Trophoblast cell (in vitro differentiated cells and primary cell): ENCODE data around the gene FTH1.
A peak's percentile ranks its signal among the peaks of the same experiment; 100 is the strongest.

Source experiments
- DNase-seq, 2 donors: peaks; one replicate each; pipeline ENCODE4 v3.0.0-alpha.2; 2016
- H2AFZ ChIP-seq: 2 replicates; pipeline ENCODE4 v1.6.1; 2013; ENCODE audit warnings: low read length, moderate library complexity, mild to moderate bottlenecking; ENCODE audit not compliant: insufficient read depth, poor library complexity
- H2AK5ac ChIP-seq: 2 replicates; pipeline ENCODE4 v1.6.1; 2013; ENCODE audit warnings: mild to moderate bottlenecking, low read length
- H2BK120ac ChIP-seq: 2 replicates; pipeline ENCODE4 v1.6.1; 2013; ENCODE audit warnings: low read length, mild to moderate bottlenecking, moderate library complexity; ENCODE audit not compliant: insufficient read depth, poor library complexity
- H2BK12ac ChIP-seq: 2 replicates; pipeline ENCODE4 v1.6.1; 2013; ENCODE audit warnings: mild to moderate bottlenecking, low read length, moderate library complexity
- H2BK5ac ChIP-seq: 2 replicates; pipeline ENCODE4 v1.6.1; 2013; ENCODE audit warnings: low read length, low read depth, moderate library complexity, mild to moderate bottlenecking; ENCODE audit not compliant: poor library complexity
- H3K14ac ChIP-seq: 2 replicates; pipeline ENCODE4 v1.6.1; 2013; ENCODE audit warnings: mild to moderate bottlenecking, low read length
- H3K18ac ChIP-seq: 2 replicates; pipeline ENCODE4 v1.6.1; 2013; ENCODE audit warnings: mild to moderate bottlenecking, low read length
- H3K23ac ChIP-seq: 2 replicates; pipeline ENCODE4 v1.6.1; 2013; ENCODE audit warnings: low read length
- H3K27ac ChIP-seq: 2 replicates; pipeline ENCODE4 v1.5.1; 2013; ENCODE audit warnings: low read depth, mild to moderate bottlenecking, inconsistent platforms, low read length, moderate library complexity
- H3K27me3 ChIP-seq: 2 replicates; pipeline ENCODE4 v1.6.1; 2013; ENCODE audit warnings: inconsistent platforms, mild to moderate bottlenecking, low read length, moderate library complexity; ENCODE audit not compliant: insufficient read depth
- H3K36me3 ChIP-seq, 2 experiments: 1 replicate in 1 of 2; 2 replicates in 1 of 2; pipeline ENCODE4 v1.6.1; 2013; ENCODE audit warnings: low read length in 2 of 2, mild to moderate bottlenecking in 2 of 2, moderate library complexity in 1 of 2; ENCODE audit not compliant: insufficient read depth in 2 of 2, control insufficient read depth in 1 of 2
- H3K4ac ChIP-seq: 2 replicates; pipeline ENCODE4 v1.6.1; 2013; ENCODE audit warnings: low read depth, mild to moderate bottlenecking, low read length, moderate library complexity
- H3K4me1 ChIP-seq, 2 experiments: 1 replicate in 1 of 2; 2 replicates in 1 of 2; pipeline ENCODE4 v1.6.1; 2013; ENCODE audit warnings: low read length in 2 of 2, mild to moderate bottlenecking in 2 of 2, moderate library complexity in 1 of 2; ENCODE audit not compliant: insufficient read depth in 2 of 2, control insufficient read depth in 1 of 2
- H3K4me2 ChIP-seq: 2 replicates; pipeline ENCODE4 v1.6.1; 2013; ENCODE audit warnings: inconsistent platforms, mild to moderate bottlenecking, low read length, moderate library complexity
- H3K4me3 ChIP-seq: 2 replicates; pipeline ENCODE4 v1.5.1; 2013; ENCODE audit warnings: mild to moderate bottlenecking, low read depth, low read length, inconsistent platforms
- H3K79me1 ChIP-seq: one replicate; pipeline ENCODE4 v1.6.1; 2013; ENCODE audit warnings: low read length
- H3K79me2 ChIP-seq: 2 replicates; pipeline ENCODE4 v1.6.1; 2013; ENCODE audit warnings: low read length, mild to moderate bottlenecking; ENCODE audit not compliant: control insufficient read depth, insufficient read depth, poor library complexity
- H3K9ac ChIP-seq: 2 replicates; pipeline ENCODE4 v1.6.1; 2013; ENCODE audit warnings: mild to moderate bottlenecking, low read length
- H3K9me3 ChIP-seq: 2 replicates; pipeline ENCODE4 v1.6.1; 2013; ENCODE audit warnings: low read depth, mild to moderate bottlenecking, control low read depth, inconsistent platforms, low read length; ENCODE audit not compliant: insufficient read depth
- H4K12ac ChIP-seq: 2 replicates; pipeline ENCODE4 v1.6.1; 2013; ENCODE audit warnings: low read depth, mild to moderate bottlenecking, low read length, moderate library complexity
- H4K8ac ChIP-seq: 2 replicates; pipeline ENCODE4 v1.6.1; 2013; ENCODE audit warnings: low read depth, mild to moderate bottlenecking, low read length, moderate library complexity
- H4K91ac ChIP-seq: one replicate; pipeline ENCODE4 v1.6.1; 2013; ENCODE audit warnings: low read depth, mild to moderate bottlenecking, low read length, moderate library complexity
- WGBS: extraction: QIAGEN DNeasy Blood & Tissue Kit; methylation state at CpG from one replicate; pipeline ENCODE4 v1.1.7; 2013; ENCODE audit warnings: missing lambda C conversion rate; ENCODE audit not compliant: insufficient read length, insufficient coverage; ENCODE audit errors: extremely low coverage; 5-methylcytosine and 5-hydroxymethylcytosine counted together

The FTH1 gene

DNA sequence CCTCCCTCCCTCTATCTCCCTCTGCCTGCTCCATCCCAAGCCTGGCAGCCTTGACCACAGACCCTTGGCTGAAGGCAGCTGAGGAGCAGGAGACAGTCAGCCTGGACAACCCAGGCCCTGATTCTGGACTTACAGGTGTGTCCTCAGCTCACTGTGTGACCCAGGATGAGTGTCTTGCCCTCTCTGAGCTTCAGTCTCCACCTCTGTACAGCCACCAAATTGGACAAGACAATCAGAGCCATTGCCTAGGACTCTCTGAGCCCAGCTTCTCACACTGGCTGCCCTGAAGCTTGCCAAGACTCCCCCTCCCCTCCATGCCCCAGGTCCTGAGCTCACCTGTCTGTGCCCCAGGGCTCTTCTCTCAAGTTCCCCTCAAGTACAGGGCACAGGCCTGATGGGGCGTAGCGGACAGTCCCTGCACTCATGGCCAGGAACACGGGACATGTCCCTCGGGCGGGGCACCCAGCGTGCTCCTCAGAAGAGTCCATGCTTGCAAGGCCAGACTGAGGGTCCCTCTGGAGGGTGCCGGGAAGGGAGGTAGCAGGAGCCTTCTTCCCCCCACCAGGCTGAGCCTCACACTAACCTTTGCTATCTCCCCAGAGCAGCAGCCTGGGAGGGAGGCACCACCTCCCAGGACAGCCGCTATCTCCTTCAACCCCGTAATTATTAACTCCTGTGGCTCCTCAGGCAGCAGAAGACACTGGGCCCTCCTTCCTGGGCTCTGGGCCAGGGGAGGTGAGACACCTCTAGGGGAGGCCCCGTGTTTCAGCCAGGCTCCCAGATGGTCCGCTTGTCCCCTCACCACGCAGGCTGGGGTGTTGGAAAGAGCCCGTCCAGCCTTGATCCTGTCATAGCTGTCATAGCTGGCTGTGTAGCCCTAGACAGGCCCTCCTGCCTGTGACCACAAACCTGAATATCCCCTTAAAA, 47.5 kb downstream of the FTH1 start:
- H3K4ac ChIP-seq: no peak overlapping the region
- no CpG with 5 or more reads among the region's 13 CpGs for WGBS
- H2AK5ac ChIP-seq: no peak overlapping the region

GRCh38 chr11:61918938-61919704, 48.3 kb downstream of the FTH1 start:
- Histone ChIP-seq H3K4me2 (no peak overlapping the region), H3K9me3 (peaks cover 3% of the 10 kb centered on the region), H3K23ac (no peak overlapping the region), H2AFZ (no peak overlapping the region), H3K27me3 (peaks cover 21% of the 10 kb centered on the region), H3K14ac (no peak overlapping the region), H4K12ac (no peak overlapping the region), H3K18ac (no peak overlapping the region), H2BK120ac (no peak overlapping the region), H2BK12ac (no peak overlapping the region), H3K79me1 (peaks cover 6% of the 10 kb centered on the region), H3K4me3 (no peak overlapping the region), H3K36me3 (no peaks in the 10 kb centered on the region), H3K4me1 (peaks cover 21 to 22% of the 10 kb centered on the region in 2 experiments), H3K79me2 (no peaks in the 10 kb centered on the region), H4K8ac (no peak overlapping the region), H4K91ac (no peak overlapping the region), H3K9ac (no peak overlapping the region), H3K27ac (no peak overlapping the region), H3K4ac (no peak overlapping the region), H2AK5ac (no peak overlapping the region), H2BK5ac (no peak overlapping the region)
- DNase-seq: no peak
- no CpG with 5 or more reads among the region's 6 CpGs for WGBS

More for the DNA sequence above, 47.5 kb downstream of the FTH1 start:
- peaks cover 22% of the 10 kb centered on the region in 2 experiments for H3K4me1 ChIP-seq
- no peak overlapping the region for H3K4me2 ChIP-seq
- no peak overlapping the region for H3K4me3 ChIP-seq
- H2BK5ac ChIP-seq: no peak overlapping the region
- no peaks in the 10 kb centered on the region for H3K79me2 ChIP-seq
- peaks cover 3% of the 10 kb centered on the region for H3K9me3 ChIP-seq
- H3K36me3 ChIP-seq: no peaks in the 10 kb centered on the region
- H3K9ac ChIP-seq: no peak overlapping the region
- no peak overlapping the region for H2AFZ ChIP-seq
- H3K27me3 ChIP-seq: peaks cover 21% of the 10 kb centered on the region
- no peak overlapping the region for H3K27ac ChIP-seq
- no peak overlapping the region for H4K12ac ChIP-seq
- H4K91ac ChIP-seq: no peak overlapping the region
- no peak overlapping the region for H2BK120ac ChIP-seq
- DNase-seq: no peak
- no peak overlapping the region for H3K14ac ChIP-seq
- peaks cover 6% of the 10 kb centered on the region for H3K79me1 ChIP-seq
- H3K23ac ChIP-seq: no peak overlapping the region
- H2BK12ac ChIP-seq: no peak overlapping the region
- H4K8ac ChIP-seq: no peak overlapping the region
- no peak overlapping the region for H3K18ac ChIP-seq

DNA sequence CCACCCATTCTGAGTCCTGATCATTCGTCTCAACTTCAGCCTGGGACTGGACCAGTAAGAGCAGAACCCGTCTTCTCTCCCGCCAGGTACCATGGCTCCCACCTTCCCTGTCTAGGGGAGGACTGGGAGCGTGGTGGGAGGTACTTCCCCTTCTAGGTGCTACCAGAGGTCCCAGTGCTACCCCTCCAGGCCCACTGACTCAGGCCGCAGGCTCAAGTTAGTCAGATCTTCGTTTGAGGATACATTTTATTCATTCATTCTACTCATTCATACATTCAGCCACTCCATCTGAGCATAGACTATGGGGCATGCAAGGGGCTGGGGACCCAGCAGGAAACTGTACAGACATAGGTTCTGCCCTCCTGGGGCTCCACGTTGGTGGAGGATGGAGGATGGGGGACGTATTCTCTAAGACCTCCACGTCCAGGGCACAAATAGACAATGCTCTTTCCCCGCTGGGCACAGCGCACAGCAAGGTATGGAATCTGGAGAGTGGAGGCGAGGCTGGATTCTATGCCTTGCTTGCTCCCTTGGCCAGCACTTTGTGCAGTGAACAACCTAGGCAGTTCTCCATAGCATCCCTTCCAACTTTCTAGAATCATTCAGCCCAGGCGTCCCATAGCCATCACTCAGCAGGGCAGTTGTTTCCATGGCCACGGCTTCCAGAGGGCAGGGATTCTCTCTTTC, 49.0 kb downstream of the FTH1 start:
- Histone ChIP-seq H4K8ac (no peak overlapping the region), H2BK120ac (no peak overlapping the region), H3K79me1 (peaks cover 5% of the 10 kb centered on the region), H3K27me3 (peaks cover 21% of the 10 kb centered on the region), H3K4me2 (no peak overlapping the region), H2BK5ac (no peak overlapping the region), H2BK12ac (no peak overlapping the region), H3K14ac (no peak overlapping the region), H3K9me3 (peaks cover 3% of the 10 kb centered on the region), H4K12ac (no peak overlapping the region), H3K4me1 (peaks cover 15 to 16% of the 10 kb centered on the region in 2 experiments), H3K9ac (no peak overlapping the region), H3K23ac (no peak overlapping the region), H3K79me2 (no peaks in the 10 kb centered on the region), H3K4ac (no peak overlapping the region), H2AK5ac (no peak overlapping the region), H2AFZ (no peak overlapping the region), H3K27ac (no peak overlapping the region), H4K91ac (no peak overlapping the region), H3K18ac (no peak overlapping the region), H3K4me3 (no peak overlapping the region), H3K36me3 (no peaks in the 10 kb centered on the region)
- WGBS: no CpG with 5 or more reads among the region's 14 CpGs
- no peak for DNase-seq

DNA sequence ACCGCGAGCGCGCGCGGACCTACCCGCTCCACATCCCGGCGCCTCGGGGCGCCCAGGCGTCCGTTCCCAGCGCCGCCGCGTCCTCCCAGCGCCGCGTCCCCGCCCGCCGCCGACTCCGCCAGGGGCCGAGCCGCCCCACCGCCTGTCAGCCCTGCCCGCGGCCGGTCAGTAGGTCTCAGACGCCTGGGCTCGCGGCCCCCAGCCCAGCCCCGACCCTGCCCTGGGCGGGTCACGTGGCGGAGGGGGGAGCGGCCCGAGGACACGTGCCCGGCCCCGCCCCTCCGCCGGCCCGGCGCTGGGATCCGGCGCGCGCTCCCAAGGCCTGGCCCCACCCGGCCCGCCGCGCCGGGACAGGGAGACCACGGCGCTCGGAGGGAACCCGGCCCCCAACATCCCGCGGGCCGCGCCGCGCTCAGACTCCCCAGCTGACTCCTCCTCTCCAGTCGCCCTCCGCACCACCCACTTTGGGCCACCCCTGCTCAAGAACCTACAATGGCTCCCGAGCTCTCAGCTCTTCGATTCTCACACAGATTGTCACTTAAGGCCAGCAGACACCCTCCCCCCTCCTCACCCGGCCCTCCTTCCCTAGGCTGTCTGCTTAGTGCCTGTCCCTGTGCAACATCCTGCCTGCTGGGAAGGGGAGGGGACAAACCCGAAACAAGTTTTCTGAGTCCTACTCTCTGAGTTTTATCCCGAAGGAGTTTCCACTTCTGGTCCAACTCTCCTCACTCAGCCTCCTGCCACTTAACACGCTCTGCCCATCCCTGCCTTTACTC, 49.9 kb downstream of the FTH1 start, which contains the start of gene RAB3IL1:
Gene RAB3IL1, minus strand, starts transcription at position 233 of the 776 bp plus-strand sequence. Its CDS starts 199 bp downstream, at position 34.
- Histone ChIP-seq H3K4ac (no peak within 1 kb of the TSS), H3K79me2 (no peaks in the 10 kb centered on the region), H3K14ac (peak within 1 kb of the TSS; percentile 29), H3K9me3 (peaks cover 3% of the 10 kb centered on the region), H2AFZ (peak within 1 kb of the TSS; percentile 15), H3K36me3 (no peaks in the 10 kb centered on the region), H2BK120ac (no peak within 1 kb of the TSS), H3K27ac (no peak within 1 kb of the TSS), H2BK12ac (no peak within 1 kb of the TSS), H3K23ac (no peak within 1 kb of the TSS), H3K9ac (no peak within 1 kb of the TSS), H3K18ac (peak within 1 kb of the TSS; percentile 11), H3K79me1 (peaks cover 3% of the 10 kb centered on the region), H4K91ac (peak within 1 kb of the TSS; percentile 25), H3K27me3 (peaks cover 21% of the 10 kb centered on the region), H2AK5ac (no peak within 1 kb of the TSS), H2BK5ac (no peak within 1 kb of the TSS), H4K8ac (peak within 1 kb of the TSS; percentile 36), H3K4me2 (peak within 1 kb of the TSS; percentile 78), H4K12ac (no peak within 1 kb of the TSS), H3K4me1 (peaks cover 7 to 10% of the 10 kb centered on the region in 2 experiments), H3K4me3 (peak within 1 kb of the TSS; percentile 60)
- DNase-seq: peak; percentile 61 to 68
- WGBS: no CpG with 5 or more reads among the region's 74 CpGs
